SJCRH30 (cell line): ENCODE measurements around the gene NEU3. TPM values are rescaled to one million over a fixed set of nuclear protein-coding genes. Genes with fewer than 3 reads are reported as not detected.
"Not testable (repeated sequence)": the region's sequence is repeated elsewhere in the genome, so short reads cannot be mapped to it uniquely, and the experiment has no call there.

Experiments
- DNase-seq, 2 experiments: peaks; one replicate each; pipeline ENCODE4 v3.0.0-alpha.2; 2015 to 2020
- H3K27ac ChIP-seq: fragments of 250-450 bp; sonication (Bioruptor Pico); 2 replicates; pipeline ENCODE4 v1.5.1; 2020; ENCODE audit warnings: mild to moderate bottlenecking, moderate library complexity
- H3K27me3 ChIP-seq: fragments of 250-450 bp; sonication (Bioruptor Pico); 2 replicates; pipeline ENCODE4 v1.5.1; 2020; ENCODE audit warnings: mild to moderate bottlenecking, moderate library complexity
- H3K36me3 ChIP-seq: fragments of 250-450 bp; sonication (Bioruptor Pico); 2 replicates; pipeline ENCODE4 v1.5.1; 2020; ENCODE audit warnings: mild to moderate bottlenecking, moderate library complexity
- H3K4me1 ChIP-seq: fragments of 250-450 bp; sonication (Bioruptor Pico); 2 replicates; pipeline ENCODE4 v1.5.1; 2020; ENCODE audit warnings: mild to moderate bottlenecking, moderate library complexity
- H3K4me3 ChIP-seq: fragments of 250-450 bp; sonication (Bioruptor Pico); 2 replicates; pipeline ENCODE4 v1.5.1; 2020; ENCODE audit warnings: mild to moderate bottlenecking, moderate library complexity
- H3K9me3 ChIP-seq: fragments of 250-450 bp; sonication (Bioruptor Pico); replicated peaks from 2 replicates; pipeline ENCODE4 v1.5.1; 2020; ENCODE audit warnings: mild to moderate bottlenecking, moderate library complexity
- total RNA-seq: library from RNA; depleted of rRNA; stranded (reverse); fragments of >200 nt; shearing (Covaris generic); gene quantifications from 2 replicates; pipeline ENCODE4 v1.2.3, GENCODE V29; 2014; rRNA removed

The NEU3 gene
- total RNA-seq, 1 experiment from 2014 or later, result 10.4 TPM

DNA sequence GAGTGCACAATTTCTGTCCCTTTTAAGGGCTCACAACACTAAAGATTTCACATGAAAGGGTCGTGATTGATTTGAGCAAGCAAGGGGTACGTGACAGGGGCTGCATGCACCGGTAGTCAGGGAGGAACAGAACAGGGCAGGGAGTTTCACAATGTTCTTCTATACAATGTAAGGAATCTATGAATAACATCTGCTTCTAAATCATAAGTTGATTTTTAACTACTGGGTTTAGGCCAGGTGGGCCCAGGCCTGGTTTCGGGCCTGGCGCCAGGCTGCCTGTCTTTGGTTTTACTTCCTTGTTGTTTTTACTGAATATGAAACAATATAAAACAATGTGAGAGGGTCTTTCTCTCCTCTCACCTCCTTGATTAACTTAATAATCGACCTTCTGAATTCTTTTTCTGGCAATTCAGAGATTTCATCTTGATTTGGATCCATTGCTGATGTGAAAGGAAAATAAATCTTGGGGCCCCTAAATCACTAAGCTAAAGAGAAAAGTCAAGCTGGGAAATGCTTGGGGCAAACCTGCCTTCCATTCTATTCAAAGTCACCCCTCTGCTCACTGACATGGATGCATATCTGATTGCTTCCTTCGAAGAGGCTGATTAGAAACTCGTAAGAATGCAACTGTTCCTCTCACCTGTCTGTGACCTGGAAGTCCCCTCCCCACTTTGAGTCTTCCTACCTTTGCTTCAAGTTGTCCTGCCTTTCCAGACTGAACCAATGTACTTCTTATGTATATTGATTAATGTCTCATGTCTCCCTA is 61.0 kb downstream of the NEU3 start:
- not testable (repeated sequence) for H3K4me3 ChIP-seq, H3K9me3 ChIP-seq, H3K4me1 ChIP-seq, H3K27ac ChIP-seq, DNase-seq, H3K36me3 ChIP-seq, H3K27me3 ChIP-seq

DNA sequence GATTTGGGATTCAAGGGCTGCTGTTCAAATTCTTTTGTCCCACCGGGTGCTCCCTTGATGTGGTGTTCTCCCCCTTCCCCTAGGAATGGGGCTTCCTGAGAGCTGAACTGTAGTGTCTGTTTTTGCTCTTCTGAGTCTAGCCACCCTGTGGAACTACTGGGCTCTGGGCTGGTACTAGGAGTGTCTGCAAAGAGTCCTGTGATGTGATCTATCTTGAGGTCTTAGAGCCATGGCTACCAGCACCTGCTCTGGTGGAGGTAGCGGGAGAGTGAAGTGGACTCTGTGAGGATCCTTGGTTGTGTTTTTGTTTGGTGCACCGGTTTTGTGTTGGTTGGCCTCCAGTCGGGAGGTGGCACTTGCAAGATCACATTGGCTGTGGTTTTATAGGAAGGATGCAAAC is 61.8 kb downstream of the NEU3 start:
- Histone ChIP-seq H3K4me1 (no peaks in the 10 kb centered on the region), H3K27ac (no peak overlapping the region), H3K27me3 (no peaks in the 10 kb centered on the region), H3K9me3 (peaks cover 4% of the 10 kb centered on the region; the same call in 1 of the 2 replicates), H3K4me3 (no peak overlapping the region), H3K36me3 (no peaks in the 10 kb centered on the region)
- DNase-seq, result no peak

DNA sequence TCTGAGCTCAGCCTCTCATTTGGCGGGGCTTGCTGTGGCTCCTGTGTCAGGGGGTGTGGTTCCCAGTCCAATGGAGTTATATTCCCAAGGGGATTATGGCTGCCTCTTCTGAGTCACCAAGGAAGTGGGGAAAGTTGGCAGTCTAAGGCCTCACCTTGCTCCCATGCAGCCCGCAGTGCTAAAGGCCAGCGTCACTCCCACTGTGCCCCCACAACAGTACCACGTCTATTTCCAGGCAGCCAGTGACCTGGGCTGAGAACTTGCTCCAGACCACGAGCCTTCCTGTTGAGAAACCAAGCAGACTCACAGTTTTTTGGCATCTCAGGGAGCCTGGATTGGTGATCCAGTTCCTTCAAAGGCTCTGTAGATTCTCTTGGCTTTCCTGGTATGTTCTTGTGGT is 62.3 kb downstream of the NEU3 start:
- Histone ChIP-seq H3K9me3 (peaks cover 4% of the 10 kb centered on the region; the same call in 1 of the 2 replicates), H3K27ac (no peak overlapping the region), H3K4me3 (no peak overlapping the region), H3K4me1 (no peaks in the 10 kb centered on the region), H3K27me3 (no peaks in the 10 kb centered on the region), H3K36me3 (no peaks in the 10 kb centered on the region)
- no peak for DNase-seq

DNA sequence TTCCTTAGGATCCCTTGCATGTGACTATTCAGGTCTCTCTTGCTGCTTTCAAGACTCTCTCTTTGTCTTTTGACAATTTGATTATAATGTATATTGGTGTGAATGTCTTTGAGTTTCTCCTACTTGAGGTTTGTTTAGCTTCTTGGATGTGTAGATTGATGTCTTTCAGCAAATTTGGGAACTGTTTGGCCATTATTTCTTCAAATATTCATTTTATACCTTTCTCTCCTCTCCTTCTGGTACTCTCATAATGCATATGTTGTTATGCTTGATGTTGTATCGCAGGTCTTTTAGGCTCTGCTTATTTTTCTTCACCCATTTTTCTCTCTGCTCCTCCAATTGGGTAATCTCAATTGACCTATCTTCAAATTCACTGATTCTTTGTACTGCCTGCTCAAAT is 63.7 kb downstream of the NEU3 start:
- no peak for DNase-seq
- no peak overlapping the region for H3K4me3 ChIP-seq

DNA sequence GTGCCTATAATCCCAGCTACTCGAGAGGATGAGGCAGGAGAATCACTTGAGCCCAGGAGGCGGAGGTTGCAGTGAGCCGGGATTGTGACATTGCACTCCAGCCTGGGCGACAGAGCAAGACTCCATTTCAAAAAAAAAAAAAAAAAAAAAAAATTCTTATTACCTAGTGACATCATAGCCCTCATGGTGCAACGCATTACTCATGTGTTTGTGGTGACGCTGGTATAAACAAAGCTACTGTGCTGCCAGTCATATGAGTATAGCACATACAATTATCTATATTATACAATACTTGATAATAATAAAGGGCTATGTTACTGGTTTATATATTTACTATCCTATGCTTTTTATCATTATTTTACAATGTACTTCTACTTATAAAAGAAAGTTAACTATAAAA is 66.8 kb downstream of the NEU3 start:
- peaks cover 4% of the 10 kb centered on the region; the same call in 1 of the 2 replicates for H3K9me3 ChIP-seq
- H3K27ac ChIP-seq, result no peak overlapping the region
- no peaks in the 10 kb centered on the region for H3K36me3 ChIP-seq
- no peaks in the 10 kb centered on the region for H3K4me1 ChIP-seq
- H3K4me3 ChIP-seq, result no peak overlapping the region
- DNase-seq, result no peak
- H3K27me3 ChIP-seq, result no peaks in the 10 kb centered on the region

More for the DNA sequence above, 63.7 kb downstream of the NEU3 start:
- peaks cover 4% of the 10 kb centered on the region; the same call in 1 of the 2 replicates for H3K9me3 ChIP-seq
- H3K36me3 ChIP-seq, result no peaks in the 10 kb centered on the region
- H3K4me1 ChIP-seq, result no peaks in the 10 kb centered on the region
- no peaks in the 10 kb centered on the region for H3K27me3 ChIP-seq
- H3K27ac ChIP-seq, result no peak overlapping the region

DNA sequence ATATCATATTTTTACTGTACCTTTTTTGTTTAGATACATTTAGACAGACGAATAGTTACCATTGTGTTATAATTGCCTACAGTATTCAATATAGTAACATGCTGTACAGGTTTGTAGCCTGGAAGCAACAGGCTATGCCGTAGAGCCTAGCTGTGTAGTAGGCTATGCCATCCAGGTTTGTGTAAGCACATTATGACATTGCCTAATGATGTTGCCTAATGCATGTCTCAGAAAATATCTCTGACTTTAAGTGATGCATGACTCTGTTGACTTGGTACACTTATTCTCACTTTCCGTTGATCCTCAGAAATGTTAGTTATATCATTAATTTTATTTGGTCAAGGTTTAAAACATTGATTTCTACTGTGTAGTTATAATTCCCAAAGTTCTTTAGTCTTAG is 68.1 kb downstream of the NEU3 start:
- Histone ChIP-seq H3K4me1 (no peaks in the 10 kb centered on the region), H3K9me3 (no peaks in the 10 kb centered on the region; the same call in 1 of the 2 replicates), H3K4me3 (no peak overlapping the region), H3K36me3 (no peaks in the 10 kb centered on the region), H3K27me3 (no peaks in the 10 kb centered on the region), H3K27ac (no peak overlapping the region)
- no peak for DNase-seq

DNA sequence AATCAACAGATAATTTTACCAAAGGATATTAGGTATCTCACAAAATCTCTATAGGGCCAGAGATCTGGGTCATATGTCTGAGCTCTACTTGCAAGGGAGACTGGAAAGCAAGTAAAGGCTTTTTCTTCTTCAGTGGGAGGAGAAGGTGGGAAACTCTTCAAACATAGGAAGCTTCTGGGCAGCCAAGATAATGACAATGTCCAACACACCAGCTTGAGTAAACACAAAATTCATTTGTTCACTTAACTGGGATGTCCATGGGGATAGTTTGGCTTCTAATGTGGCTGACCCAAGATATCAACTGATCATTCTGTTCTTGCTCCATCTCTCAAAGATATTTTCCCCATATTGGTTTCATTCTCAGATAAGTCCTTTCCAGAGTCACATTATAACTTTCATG is 70.6 kb downstream of the NEU3 start:
- Histone ChIP-seq H3K36me3 (no peaks in the 10 kb centered on the region), H3K9me3 (no peaks in the 10 kb centered on the region), H3K4me3 (no peak overlapping the region), H3K27ac (no peak overlapping the region), H3K4me1 (no peaks in the 10 kb centered on the region), H3K27me3 (no peaks in the 10 kb centered on the region)
- no peak for DNase-seq

DNA sequence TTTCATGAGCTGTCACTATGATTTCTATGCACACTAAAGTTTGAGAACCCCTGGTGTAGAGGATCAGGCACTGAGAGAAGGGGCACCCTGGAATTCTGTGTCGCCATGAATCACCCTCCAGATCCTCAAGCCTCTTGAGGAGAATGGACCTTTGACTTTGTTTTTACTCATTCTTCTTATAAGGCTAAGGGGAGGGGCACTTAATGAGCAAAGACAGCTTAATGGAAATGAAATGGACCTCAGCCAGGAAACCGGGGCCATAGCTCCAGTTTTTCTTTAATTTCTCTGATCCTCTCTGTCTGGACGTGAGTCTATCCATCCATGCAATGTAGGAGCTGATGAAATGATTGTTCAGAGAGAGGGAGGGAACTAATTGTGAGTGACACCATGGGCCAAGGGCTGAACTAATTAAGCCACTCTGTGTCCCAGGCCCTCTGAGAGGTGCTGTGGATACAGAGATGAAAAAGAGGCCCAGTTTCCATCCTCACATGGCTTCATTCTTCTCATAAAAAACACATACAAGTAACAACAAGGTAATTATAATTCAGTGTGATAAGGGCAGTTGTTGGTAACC is 75.1 kb downstream of the NEU3 start:
- H3K27ac ChIP-seq, result no peak overlapping the region
- no peak overlapping the region for H3K4me3 ChIP-seq

DNA sequence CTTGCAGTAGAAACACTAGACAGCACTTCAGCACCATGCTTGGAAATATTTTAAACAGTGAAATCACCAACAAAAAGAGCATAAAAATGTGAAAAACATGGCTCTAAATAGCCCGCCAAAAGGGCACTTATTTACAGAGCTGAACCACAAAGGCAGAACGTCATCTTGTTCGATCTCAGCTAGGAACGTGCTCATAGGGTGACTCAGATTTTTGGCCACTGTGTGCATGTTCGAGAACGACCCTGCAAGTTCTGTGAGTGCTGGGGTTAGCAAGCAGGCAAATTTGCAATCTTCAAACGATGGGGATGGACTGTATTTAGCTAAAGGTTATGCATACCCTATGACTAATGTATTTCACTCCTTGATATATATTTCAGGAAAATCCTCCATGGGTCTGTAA is 77.3 kb downstream of the NEU3 start:
- H3K4me1 ChIP-seq, result no peaks in the 10 kb centered on the region
- no peaks in the 10 kb centered on the region for H3K27me3 ChIP-seq
- H3K4me3 ChIP-seq, result no peak overlapping the region
- no peak overlapping the region for H3K27ac ChIP-seq
- H3K36me3 ChIP-seq, result no peaks in the 10 kb centered on the region
- H3K9me3 ChIP-seq, result no peaks in the 10 kb centered on the region
- DNase-seq, result no peak

More for the DNA sequence above, 75.1 kb downstream of the NEU3 start:
- Histone ChIP-seq H3K27me3 (no peaks in the 10 kb centered on the region), H3K36me3 (no peaks in the 10 kb centered on the region), H3K4me1 (no peaks in the 10 kb centered on the region), H3K9me3 (no peaks in the 10 kb centered on the region)
- no peak for DNase-seq

Other genes with a start within 250 kb of the NEU3 start
- 16.0 and 17.8 TPM in 2 replicates for gene RNF169, start 240.1 kb upstream of the NEU3 start, total RNA-seq
- gene XRRA1, start 39.8 kb upstream of the NEU3 start, total RNA-seq, result 4.9 and 5.7 TPM in 2 replicates
- gene SPCS2, start 39.7 kb upstream of the NEU3 start, total RNA-seq, result 61.3 and 77.8 TPM in 2 replicates
- gene OR2AT4, start 107.9 kb downstream of the NEU3 start, total RNA-seq, result not detected in 2 replicates
- gene SLCO2B1, start 162.2 kb downstream of the NEU3 start, total RNA-seq, result 0.20 and 0.73 TPM in 2 replicates